ENCODE data around the gene COL11A1.

- TF ChIP-seq, protein P1, sequence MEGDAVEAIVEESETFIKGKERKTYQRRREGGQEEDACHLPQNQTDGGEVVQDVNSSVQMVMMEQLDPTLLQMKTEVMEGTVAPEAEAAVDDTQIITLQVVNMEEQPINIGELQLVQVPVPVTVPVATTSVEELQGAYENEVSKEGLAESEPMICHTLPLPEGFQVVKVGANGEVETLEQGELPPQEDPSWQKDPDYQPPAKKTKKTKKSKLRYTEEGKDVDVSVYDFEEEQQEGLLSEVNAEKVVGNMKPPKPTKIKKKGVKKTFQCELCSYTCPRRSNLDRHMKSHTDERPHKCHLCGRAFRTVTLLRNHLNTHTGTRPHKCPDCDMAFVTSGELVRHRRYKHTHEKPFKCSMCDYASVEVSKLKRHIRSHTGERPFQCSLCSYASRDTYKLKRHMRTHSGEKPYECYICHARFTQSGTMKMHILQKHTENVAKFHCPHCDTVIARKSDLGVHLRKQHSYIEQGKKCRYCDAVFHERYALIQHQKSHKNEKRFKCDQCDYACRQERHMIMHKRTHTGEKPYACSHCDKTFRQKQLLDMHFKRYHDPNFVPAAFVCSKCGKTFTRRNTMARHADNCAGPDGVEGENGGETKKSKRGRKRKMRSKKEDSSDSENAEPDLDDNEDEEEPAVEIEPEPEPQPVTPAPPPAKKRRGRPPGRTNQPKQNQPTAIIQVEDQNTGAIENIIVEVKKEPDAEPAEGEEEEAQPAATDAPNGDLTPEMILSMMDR (IDR thresholded peaks at IDR 0.05) = no peak
- TF ChIP-seq POLR2A (IDR thresholded peaks at IDR 0.05) = no peak
Observed at GRCh38 chr1:103075316-103076000, 32.9 kb downstream of the COL11A1 start.

All from body of pancreas (tissue), 4 donors.